ENCODE measurements around the gene LGR6. TPM values are rescaled to one million over a fixed set of nuclear protein-coding genes. Genes with fewer than 3 reads are reported as not detected.

The LGR6 gene
- total and polyA plus RNA-seq, 2 of the 8 experiments (the other 6 are each of a cell fraction or from before 2014, with no cell fraction given) = 0.50 to 1.0 TPM

DNA sequence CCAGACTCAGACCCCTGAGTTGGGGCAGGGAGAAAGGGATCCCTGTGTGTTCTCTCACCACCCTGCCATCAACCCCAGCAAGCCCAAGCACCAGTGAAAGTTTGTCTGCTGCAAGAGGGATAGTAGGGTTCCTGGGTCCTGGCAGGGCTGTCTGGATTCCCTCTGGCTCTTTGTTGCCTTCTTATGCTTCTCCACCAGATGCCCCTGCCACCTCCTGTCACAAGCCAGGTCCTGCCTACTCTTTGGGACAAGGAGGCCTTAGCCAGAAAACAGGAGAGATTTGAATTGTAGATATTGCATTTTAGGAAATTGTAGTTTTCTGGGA is 126.4 kb downstream of the LGR6 start:
- Histone ChIP-seq H3K23me2 (ENCODE audit: low read depth, low read length) (no peaks in the 10 kb centered on the region), H2BK5ac (ENCODE audit: low read depth, low read length) (no peak overlapping the region), H3K4me2 (ENCODE audit: insufficient read depth in 1 of 2, low read depth in 2 of 2, low read length in 2 of 2) (no peak overlapping the region), H3K4me1 (replicated peaks in 1 of 4; ENCODE audit: control insufficient read depth in 3 of 4, insufficient read depth in 4 of 4, low read length in 3 of 4) (peaks cover 0 to 3% (median 1%) of the 10 kb centered on the region in 4 experiments; a peak in 3 of 7 replicates), H3K56ac (replicated peaks; ENCODE audit: insufficient read length, low read depth, low read length) (no peak overlapping the region), H3K14ac (ENCODE audit: insufficient read length) (no peak overlapping the region), H2BK20ac (ENCODE audit: low read length) (no peak overlapping the region), H3K4ac (replicated peaks; ENCODE audit: insufficient read length, low read depth, low read length) (no peak overlapping the region), H3K9me3 (ENCODE audit: insufficient read depth in 2 of 2, low read depth in 1 of 2, low read length in 1 of 2) (no peaks in the 10 kb centered on the region), H3K79me1 (ENCODE audit: low read depth, low read length) (no peaks in the 10 kb centered on the region), H3K79me2 (ENCODE audit: control insufficient read depth in 1 of 2, insufficient read depth in 2 of 2, low read length in 2 of 2) (no peaks in the 10 kb centered on the region), H4K5ac (ENCODE audit: insufficient read length, low read depth, low read length) (no peak overlapping the region), H4K91ac (replicated peaks; ENCODE audit: insufficient read length, low read length) (no peak overlapping the region), H2BK15ac (ENCODE audit: low read length) (no peak overlapping the region), H2BK120ac (replicated peaks; ENCODE audit: low read depth, low read length) (no peak overlapping the region), H3K27ac (ENCODE audit: low read depth, low read length) (no peak overlapping the region), H2AK5ac (ENCODE audit: low read depth, low read length) (no peak overlapping the region), H3K4me3 (ENCODE audit: extremely low read depth in 1 of 4, insufficient read depth in 2 of 4, low read depth in 3 of 4, low read length in 4 of 4) (no peak overlapping the region), H3K27me3 (replicated peaks in 1 of 4; ENCODE audit: control insufficient read depth in 3 of 4, extremely low read depth in 1 of 4, insufficient read depth in 3 of 4, low read length in 3 of 4) (no peaks in the 10 kb centered on the region; a peak in 1 of 7 replicates), H3K18ac (ENCODE audit: extremely low read depth, low read length) (no peak overlapping the region), H3K36me3 (ENCODE audit: control insufficient read depth in 2 of 4, insufficient read depth in 4 of 4, low read length in 3 of 4) (no peaks in the 10 kb centered on the region), H2BK12ac (ENCODE audit: low read depth, low read length) (no peak overlapping the region), H2AFZ (ENCODE audit: low read length) (no peak overlapping the region), H4K8ac (ENCODE audit: extremely low read depth, insufficient read depth, low read length) (no peak overlapping the region), H3K9ac (replicated peaks in 1 of 4; ENCODE audit: extremely low read depth in 1 of 4, low read depth in 3 of 4, low read length in 3 of 4) (no peak overlapping the region), H4K20me1 (replicated peaks in 1 of 2; ENCODE audit: control insufficient read depth in 1 of 2, insufficient read depth in 2 of 2, low read length in 2 of 2) (no peaks in the 10 kb centered on the region), H3K23ac (ENCODE audit: insufficient read length) (no peak overlapping the region)
- ChIA-PET POLR2A (ENCODE audit: partially characterized antibody) (no interaction called here), CTCF (ENCODE audit: partially characterized antibody) (interaction anchor here (0.7 to 9.3 kb wide), 4 partner anchors 9 to 184 kb away, joined by 4 to 138 read pairs (median 58); no protein-coding TSS in a partner anchor)
- FAIRE-seq (no peak), DNase-seq (ENCODE audit: low read depth in 1 of 2, low spot score in 2 of 2) (no peak)
- no peak for TF ChIP-seq CHD7 (IDR thresholded peaks at IDR 0.05; ENCODE audit: insufficient replicate concordance, low read length)
